Measurements from ENCODE around the gene ESR2.
"Not testable (repeated sequence)": the region's sequence is repeated elsewhere in the genome, so short reads cannot be mapped to it uniquely, and the experiment has no call there.

Gene ESR2

GRCh38 chr14:64212666-64213065, 81.5 kb downstream of the ESR2 start:
- no peak overlapping the region for H3K27ac ChIP-seq
- TF ChIP-seq CTCF (conservative IDR thresholded peaks at IDR 0.05) = no peak

- not testable (repeated sequence) for H3K27ac ChIP-seq
These were observed 83.3 kb downstream of the ESR2 start for GRCh38 chr14:64210912-64211311.

GRCh38 chr14:64210216-64210615, 84.0 kb downstream of the ESR2 start:
- TF ChIP-seq CTCF (conservative IDR thresholded peaks at IDR 0.05) = no peak

GRCh38 chr14:64209444-64210131, 84.6 kb downstream of the ESR2 start:
- TF ChIP-seq CTCF (conservative IDR thresholded peaks at IDR 0.05) = no peak
- H3K27ac ChIP-seq = no peak overlapping the region

More at GRCh38 chr14:64210216-64210615, 84.0 kb downstream of the ESR2 start:
- no peak overlapping the region for H3K27ac ChIP-seq

- TF ChIP-seq CTCF (conservative IDR thresholded peaks at IDR 0.05) = no peak
- H3K27ac ChIP-seq = no peak overlapping the region
These were observed 85.2 kb downstream of the ESR2 start for GRCh38 chr14:64208981-64209380.

GRCh38 chr14:64208261-64208660, 85.9 kb downstream of the ESR2 start:
- H3K27ac ChIP-seq = no peak overlapping the region
- no peak for TF ChIP-seq CTCF (conservative IDR thresholded peaks at IDR 0.05)

- no peak for TF ChIP-seq CTCF (conservative IDR thresholded peaks at IDR 0.05)
- no peak overlapping the region for H3K27ac ChIP-seq
These were observed 90.7 kb downstream of the ESR2 start for GRCh38 chr14:64203366-64204006.

- TF ChIP-seq CTCF (conservative IDR thresholded peaks at IDR 0.05) = no peak
- no peak overlapping the region for H3K27ac ChIP-seq
These were observed 91.5 kb downstream of the ESR2 start for GRCh38 chr14:64202716-64203115.
